K562 (cell line): ENCODE results near the gene MAGI2. TPM values are rescaled to one million over a fixed set of nuclear protein-coding genes. Genes with fewer than 3 reads are reported as not detected.

ENCODE experiments used
- ATAC-seq: fragments of 200-7000 bp; cut with Tn5 transposase; 3 replicates; pipeline ENCODE4 v1.9.1; 2020; ENCODE audit warnings: moderate library complexity
- BruUV-seq: library from RNA; stranded (reverse); fragments of 400-500 nt; replicated peaks from 2 replicates; lab custom pipeline; 2021; lab: Mats Ljungman, UMichigan
- CTCF ChIA-PET: fragments of 300-600 bp; formaldehyde crosslinking; extraction: SDS; loops from one replicate; lab custom pipeline; 2021; ENCODE audit warnings: low intra/inter-chr PET ratio; lab: Yijun Ruan, JAX
- POLR2A ChIA-PET: fragments of 300-600, 350-650 bp; sonication (Branson Sonifier 250); formaldehyde crosslinking; extraction: SDS; loops from one replicate; lab custom pipeline; 2021; ENCODE audit warnings: antibody characterized with exemption, inconsistent platforms; lab: Yijun Ruan, JAX
- DNase-seq, 4 experiments: peaks; one replicate each; pipeline versions ENCODE4 v3.0.0 to v3.0.0-alpha.2; 2011 to 2018; ENCODE audit warnings: low spot score in 3 of 4, mixed read lengths in 3 of 4; ENCODE audit errors: extremely low read depth in 1 of 4
- FAIRE-seq: peaks from 2 replicates; lab custom pipeline; 2011; peaks lifted over from hg19 to GRCh38; lab: Jason Lieb, UNC
- H2AFZ ChIP-seq: 2 replicates; pipeline ENCODE4 v1.6.0; 2011; ENCODE audit warnings: low read depth, low read length, control low read depth, inconsistent platforms
- H3K27ac ChIP-seq: fragments of 200-600 bp; 3 replicates; pipeline ENCODE4 v1.8.0; 2011; ENCODE audit warnings: low read depth, mild to moderate bottlenecking, control low read depth, inconsistent platforms, low read length, moderate library complexity, mixed read lengths; ENCODE audit errors: extremely low read depth
- H3K27me3 ChIP-seq, 2 experiments: fragments of 300-600 bp in 1 of 2; 2 replicates in 1 of 2; 3 replicates in 1 of 2; pipeline versions ENCODE4 v1.6.0 to v1.8.0; 2011; ENCODE audit warnings: inconsistent platforms in 2 of 2, low read length in 2 of 2, mild to moderate bottlenecking in 1 of 2, mixed read lengths in 1 of 2, moderate library complexity in 1 of 2; ENCODE audit not compliant: control insufficient read depth in 2 of 2, insufficient read depth in 2 of 2
- H3K36me3 ChIP-seq: fragments of 300-600 bp; 3 replicates; pipeline ENCODE4 v1.8.0; 2011; ENCODE audit warnings: mild to moderate bottlenecking, low read length, inconsistent platforms; ENCODE audit not compliant: control insufficient read depth, insufficient read depth
- H3K4me1 ChIP-seq, 2 experiments: fragments of 200-600 bp in 1 of 2; replicated peaks in 1 of 2; 2 replicates in 1 of 2; 3 replicates in 1 of 2; pipeline versions ENCODE4 v1.5.1 to v1.8.0; 2011; ENCODE audit warnings: inconsistent platforms in 2 of 2, low read length in 2 of 2, mild to moderate bottlenecking in 1 of 2, mixed read lengths in 1 of 2, moderate library complexity in 1 of 2; ENCODE audit not compliant: control insufficient read depth in 2 of 2, insufficient read depth in 2 of 2
- H3K4me2 ChIP-seq: 2 replicates; pipeline ENCODE4 v1.6.1; 2011; ENCODE audit warnings: low read length, control low read depth, inconsistent platforms, mixed read lengths; ENCODE audit not compliant: insufficient read depth
- H3K4me3 ChIP-seq: fragments of 200-600 bp; sonication (generic), shearing (Covaris generic); 2 replicates; pipeline ENCODE4 v1.5.1; 2016; ENCODE audit warnings: control low read depth, inconsistent platforms
- H3K79me2 ChIP-seq: fragments of 200-600 bp; 3 replicates; pipeline ENCODE4 v1.8.0; 2011; ENCODE audit warnings: low read length, inconsistent platforms; ENCODE audit not compliant: control insufficient read depth, insufficient read depth
- H3K9ac ChIP-seq, 2 experiments: 2 replicates each; pipeline versions ENCODE4 v1.6.0 to v1.6.1; 2011; ENCODE audit warnings: low read depth in 2 of 2, low read length in 2 of 2, control low read depth in 1 of 2, inconsistent platforms in 1 of 2, mild to moderate bottlenecking in 1 of 2, mixed read lengths in 1 of 2; ENCODE audit not compliant: insufficient read depth in 1 of 2
- H3K9me1 ChIP-seq: one replicate; pipeline ENCODE4 v1.6.0; 2011; ENCODE audit warnings: inconsistent platforms, mild to moderate bottlenecking, low read length, moderate library complexity; ENCODE audit not compliant: control insufficient read depth, insufficient read depth
- H3K9me3 ChIP-seq: replicated peaks from 2 replicates; pipeline ENCODE4 v1.5.1; 2011; ENCODE audit warnings: low read depth, low read length, inconsistent platforms; ENCODE audit not compliant: control insufficient read depth, insufficient read depth
- H4K20me1 ChIP-seq: replicated peaks from 2 replicates; pipeline ENCODE4 v1.6.1; 2011; ENCODE audit warnings: low read length, inconsistent platforms, mixed read lengths; ENCODE audit not compliant: control insufficient read depth, insufficient read depth
- CCNT2 ChIP-seq: IDR thresholded peaks from 2 replicates; pipeline ENCODE4 v1.6.1; 2011; ENCODE audit warnings: borderline replicate concordance, low read depth, mild to moderate bottlenecking, moderate library complexity, mixed read lengths, low read length; ENCODE audit not compliant: insufficient read length; ENCODE audit errors: extremely low read depth
- FOXM1 ChIP-seq, 2 experiments: fragments of 450-650 bp in 1 of 2; sonication (generic) in 1 of 2; formaldehyde crosslinking in 1 of 2; IDR thresholded peaks; 2 replicates each; pipeline versions ENCODE4 v1.6.1 to v1.9.0; 2017 to 2022; ENCODE audit warnings: low read depth in 2 of 2, mild to moderate bottlenecking in 2 of 2, missing genetic modification reagents in 1 of 2, moderate library complexity in 1 of 2
- NFRKB ChIP-seq: fragments of 450-650 bp; IDR thresholded peaks from 2 replicates; pipeline ENCODE4 v1.6.1; 2016; ENCODE audit warnings: low read depth
- NR2F6 ChIP-seq: fragments of 450-650 bp; formaldehyde crosslinking; IDR thresholded peaks from 2 replicates; pipeline ENCODE4 v1.4.0; 2020; ENCODE audit warnings: mild to moderate bottlenecking
- PHF8 ChIP-seq: fragments of 200-600 bp; sonication (generic); IDR thresholded peaks from 2 replicates; pipeline ENCODE4 v1.6.1; 2012; ENCODE audit warnings: mixed run types, mild to moderate bottlenecking, inconsistent platforms, low read length, moderate library complexity, borderline replicate concordance
- SRF ChIP-seq, 2 experiments: fragments of 250-450, 450-650 bp in 1 of 2; sonication (Bioruptor Pico) in 1 of 2; sonication (generic) in 1 of 2; formaldehyde crosslinking; IDR thresholded peaks; 2 replicates each; pipeline versions ENCODE4 v1.5.0 to v1.5.1; 2020 to 2022; ENCODE audit warnings: mild to moderate bottlenecking in 1 of 2, missing genetic modification reagents in 1 of 2
- TAF9B ChIP-seq: fragments of 450-650 bp; IDR thresholded peaks from 2 replicates; pipeline ENCODE4 v1.6.1; 2018; ENCODE audit warnings: mild to moderate bottlenecking; ENCODE audit not compliant: partially characterized antibody
- YBX1 ChIP-seq: fragments of 450-650 bp; IDR thresholded peaks from 2 replicates; pipeline ENCODE4 v1.7.1; 2016; ENCODE audit warnings: mild to moderate bottlenecking
- ZNF134 ChIP-seq: fragments of 250-450 bp; sonication (Bioruptor Pico); conservative IDR thresholded peaks from 2 replicates; pipeline ENCODE4 v1.4.0; 2020
- ZNF282 ChIP-seq: sonication (generic); formaldehyde crosslinking; IDR thresholded peaks from 2 replicates; pipeline ENCODE4 v1.8.1; 2023; ENCODE audit warnings: missing genetic modification reagents
- ZNF830 ChIP-seq: fragments of 250-450 bp; sonication (Bioruptor Pico); IDR thresholded peaks from 2 replicates; pipeline ENCODE4 v1.5.0; 2021; ENCODE audit warnings: mild to moderate bottlenecking
- WGBS: fragments of 100-300 bp; shearing (Covaris generic); methylation state at CpG from one replicate; pipeline ENCODE4 v1.1.6; 2016; ENCODE audit warnings: low coverage, mixed read lengths; ENCODE audit not compliant: insufficient coverage; ENCODE audit errors: missing lambda C conversion rate; 5-methylcytosine and 5-hydroxymethylcytosine counted together
- in situ Hi-C: fragments of 300-500 bp; cut with MboI; formaldehyde crosslinking; loops from 4 replicates; pipeline ENCODE4 v1.15.0; 2018; ENCODE audit warnings: inconsistent platforms, mixed read lengths
- intact Hi-C: fragments of 100-400 bp; cut with micrococcal nuclease; formaldehyde crosslinking; loops from 2 replicates; pipeline ENCODE4 v1.14.2; 2022
- polyA plus RNA-seq, 8 experiments: library from polyadenylated mRNA; depleted of rRNA in 4 of 8; stranded (reverse) in 5 of 8; unstranded in 3 of 8; fragments of >200 nt; fragmentation: Nextera tagmentation in 2 of 8; fragmentation: Illumina TruSeq in 1 of 8; extraction: Ambion mirVana in 2 of 8; extraction: Trizol in 1 of 8; gene quantifications; 2 replicates each; pipeline versions ENCODE4 v1.2.1 to v1.2.3, GENCODE V29; 2011 to 2014; ENCODE audit warnings: inconsistent platforms in 1 of 8, missing spikeins in 1 of 8
- total RNA-seq, 7 experiments: library from RNA; depleted of rRNA in 6 of 7; stranded (reverse); fragments of >200 nt in 6 of 7; fragmentation: Illumina TruSeq in 2 of 7; extraction: Trizol in 2 of 7; gene quantifications; 2 replicates each; pipeline versions ENCODE4 v1.2.1 to v1.2.3, GENCODE V29; 2011 to 2021; ENCODE audit warnings: low replicate concordance in 1 of 7
- TF ChIP-seq, protein P1 (sequence below): fragments of 250-450 bp; sonication (Bioruptor Pico); IDR thresholded peaks from 2 replicates; pipeline ENCODE4 v1.8.0; 2021; ENCODE audit warnings: moderate library complexity, mild to moderate bottlenecking, inconsistent platforms
- TF ChIP-seq, protein P2 (sequence below): fragments of 250-450 bp; sonication (Bioruptor Pico); IDR thresholded peaks from 2 replicates; pipeline ENCODE4 v1.5.0; 2022; ENCODE audit warnings: mild to moderate bottlenecking
- TF ChIP-seq, protein P3 (sequence below): sonication (generic); formaldehyde crosslinking; IDR thresholded peaks from 2 replicates; pipeline ENCODE4 v1.8.0; 2022; ENCODE audit warnings: mild to moderate bottlenecking, missing genetic modification reagents
- TF ChIP-seq, protein P4 (sequence below): sonication (generic); formaldehyde crosslinking; IDR thresholded peaks from 2 replicates; pipeline ENCODE4 v1.8.1; 2023; ENCODE audit warnings: mild to moderate bottlenecking, missing genetic modification reagents

The MAGI2 gene
- total and polyA plus RNA-seq, 9 of the 15 experiments (the other 6 are each of a cell fraction or from before 2014, with no cell fraction given), result 0.27 to 1.4 (median 0.70) TPM

DNA sequence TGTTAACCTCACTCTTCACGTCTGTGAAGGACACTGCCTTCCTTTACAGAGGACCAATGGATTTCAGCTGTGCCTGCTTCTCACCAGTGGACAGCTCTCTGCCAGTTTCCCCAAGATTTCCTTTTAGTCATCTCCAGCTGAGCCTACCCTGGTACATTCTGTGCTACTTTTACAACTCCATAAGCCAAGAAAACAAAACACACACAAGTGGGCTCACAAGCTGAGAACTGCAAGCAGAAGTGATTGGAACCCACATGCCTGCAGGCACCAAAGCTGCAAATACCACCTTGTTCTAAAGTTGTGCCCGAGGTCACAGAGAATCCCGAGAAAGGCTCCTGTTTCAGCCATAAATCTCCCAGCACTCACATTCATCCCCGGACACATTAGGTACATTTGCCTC is 1018.1 kb downstream of the MAGI2 start:
- POLR2A ChIA-PET, result no interaction called here
- no peak overlapping the region for H3K9ac ChIP-seq
- BruUV-seq, result no TSS peak
- no peak for FAIRE-seq
- DNase-seq, result no peak
- no peak overlapping the region for H3K27ac ChIP-seq
- WGBS, result 0% methylated on average over 4 of the region's 4 CpGs
- H3K4me1 ChIP-seq, result no peaks in the 10 kb centered on the region
- ATAC-seq, result no peak
- in situ Hi-C loops (no loop called here), intact Hi-C loops (loop anchor here (10.0 kb wide), 1 partner anchor 411 kb away; no protein-coding TSS in a partner anchor)
- no peaks in the 10 kb centered on the region for H4K20me1 ChIP-seq
- H3K36me3 ChIP-seq, result no peaks in the 10 kb centered on the region
- no peaks in the 10 kb centered on the region for H3K9me1 ChIP-seq
- no peaks in the 10 kb centered on the region for H3K27me3 ChIP-seq
- no peaks in the 10 kb centered on the region for H3K9me3 ChIP-seq
- H2AFZ ChIP-seq, result no peak overlapping the region
- H3K4me3 ChIP-seq, result no peak overlapping the region
- H3K79me2 ChIP-seq, result no peaks in the 10 kb centered on the region
- H3K4me2 ChIP-seq, result no peak overlapping the region
- CTCF ChIA-PET, result no interaction called here
- TF ChIP-seq, protein P1, sequence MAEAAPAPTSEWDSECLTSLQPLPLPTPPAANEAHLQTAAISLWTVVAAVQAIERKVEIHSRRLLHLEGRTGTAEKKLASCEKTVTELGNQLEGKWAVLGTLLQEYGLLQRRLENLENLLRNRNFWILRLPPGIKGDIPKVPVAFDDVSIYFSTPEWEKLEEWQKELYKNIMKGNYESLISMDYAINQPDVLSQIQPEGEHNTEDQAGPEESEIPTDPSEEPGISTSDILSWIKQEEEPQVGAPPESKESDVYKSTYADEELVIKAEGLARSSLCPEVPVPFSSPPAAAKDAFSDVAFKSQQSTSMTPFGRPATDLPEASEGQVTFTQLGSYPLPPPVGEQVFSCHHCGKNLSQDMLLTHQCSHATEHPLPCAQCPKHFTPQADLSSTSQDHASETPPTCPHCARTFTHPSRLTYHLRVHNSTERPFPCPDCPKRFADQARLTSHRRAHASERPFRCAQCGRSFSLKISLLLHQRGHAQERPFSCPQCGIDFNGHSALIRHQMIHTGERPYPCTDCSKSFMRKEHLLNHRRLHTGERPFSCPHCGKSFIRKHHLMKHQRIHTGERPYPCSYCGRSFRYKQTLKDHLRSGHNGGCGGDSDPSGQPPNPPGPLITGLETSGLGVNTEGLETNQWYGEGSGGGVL (CRISPR knock-in tag), result no peak
- no peak for TF ChIP-seq NFRKB
- TF ChIP-seq, protein P2, sequence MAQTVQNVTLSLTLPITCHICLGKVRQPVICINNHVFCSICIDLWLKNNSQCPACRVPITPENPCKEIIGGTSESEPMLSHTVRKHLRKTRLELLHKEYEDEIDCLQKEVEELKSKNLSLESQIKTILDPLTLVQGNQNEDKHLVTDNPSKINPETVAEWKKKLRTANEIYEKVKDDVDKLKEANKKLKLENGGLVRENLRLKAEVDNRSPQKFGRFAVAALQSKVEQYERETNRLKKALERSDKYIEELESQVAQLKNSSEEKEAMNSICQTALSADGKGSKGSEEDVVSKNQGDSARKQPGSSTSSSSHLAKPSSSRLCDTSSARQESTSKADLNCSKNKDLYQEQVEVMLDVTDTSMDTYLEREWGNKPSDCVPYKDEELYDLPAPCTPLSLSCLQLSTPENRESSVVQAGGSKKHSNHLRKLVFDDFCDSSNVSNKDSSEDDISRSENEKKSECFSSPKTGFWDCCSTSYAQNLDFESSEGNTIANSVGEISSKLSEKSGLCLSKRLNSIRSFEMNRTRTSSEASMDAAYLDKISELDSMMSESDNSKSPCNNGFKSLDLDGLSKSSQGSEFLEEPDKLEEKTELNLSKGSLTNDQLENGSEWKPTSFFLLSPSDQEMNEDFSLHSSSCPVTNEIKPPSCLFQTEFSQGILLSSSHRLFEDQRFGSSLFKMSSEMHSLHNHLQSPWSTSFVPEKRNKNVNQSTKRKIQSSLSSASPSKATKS (CRISPR knock-in tag), result no peak
- TF ChIP-seq, protein P3, sequence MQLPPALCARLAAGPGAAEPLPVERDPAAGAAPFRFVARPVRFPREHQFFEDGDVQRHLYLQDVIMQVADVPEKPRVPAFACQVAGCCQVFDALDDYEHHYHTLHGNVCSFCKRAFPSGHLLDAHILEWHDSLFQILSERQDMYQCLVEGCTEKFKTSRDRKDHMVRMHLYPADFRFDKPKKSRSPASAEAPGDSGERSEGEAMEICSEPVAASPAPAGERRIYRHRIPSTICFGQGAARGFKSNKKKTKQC (CRISPR knock-in tag), result no peak
- TF ChIP-seq ZNF134 (CRISPR knock-in tag), result no peak
- TF ChIP-seq, protein P4, sequence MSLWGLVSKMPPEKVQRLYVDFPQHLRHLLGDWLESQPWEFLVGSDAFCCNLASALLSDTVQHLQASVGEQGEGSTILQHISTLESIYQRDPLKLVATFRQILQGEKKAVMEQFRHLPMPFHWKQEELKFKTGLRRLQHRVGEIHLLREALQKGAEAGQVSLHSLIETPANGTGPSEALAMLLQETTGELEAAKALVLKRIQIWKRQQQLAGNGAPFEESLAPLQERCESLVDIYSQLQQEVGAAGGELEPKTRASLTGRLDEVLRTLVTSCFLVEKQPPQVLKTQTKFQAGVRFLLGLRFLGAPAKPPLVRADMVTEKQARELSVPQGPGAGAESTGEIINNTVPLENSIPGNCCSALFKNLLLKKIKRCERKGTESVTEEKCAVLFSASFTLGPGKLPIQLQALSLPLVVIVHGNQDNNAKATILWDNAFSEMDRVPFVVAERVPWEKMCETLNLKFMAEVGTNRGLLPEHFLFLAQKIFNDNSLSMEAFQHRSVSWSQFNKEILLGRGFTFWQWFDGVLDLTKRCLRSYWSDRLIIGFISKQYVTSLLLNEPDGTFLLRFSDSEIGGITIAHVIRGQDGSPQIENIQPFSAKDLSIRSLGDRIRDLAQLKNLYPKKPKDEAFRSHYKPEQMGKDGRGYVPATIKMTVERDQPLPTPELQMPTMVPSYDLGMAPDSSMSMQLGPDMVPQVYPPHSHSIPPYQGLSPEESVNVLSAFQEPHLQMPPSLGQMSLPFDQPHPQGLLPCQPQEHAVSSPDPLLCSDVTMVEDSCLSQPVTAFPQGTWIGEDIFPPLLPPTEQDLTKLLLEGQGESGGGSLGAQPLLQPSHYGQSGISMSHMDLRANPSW (CRISPR knock-in tag), result no peak
- no peak for TF ChIP-seq PHF8
- no peak for TF ChIP-seq YBX1
- TF ChIP-seq NR2F6, result no peak
- TF ChIP-seq FOXM1 (IDR thresholded peaks at IDR 0.05; ENCODE audit: low read depth), result no peak
- no peak for TF ChIP-seq FOXM1 (CRISPR knock-in tag; IDR thresholded peaks at IDR 0.05; ENCODE audit: low read depth)
- no peak for TF ChIP-seq SRF (CRISPR knock-in tag; IDR thresholded peaks at IDR 0.05)
- TF ChIP-seq ZNF282 (CRISPR knock-in tag), result no peak
- TF ChIP-seq TAF9B, result no peak
- TF ChIP-seq ZNF830, result no peak
- no peak for TF ChIP-seq CCNT2
